ENCODE data around the gene HMGN2. TPM values are rescaled to one million over a fixed set of nuclear protein-coding genes. Genes with fewer than 3 reads are reported as not detected.
A peak's percentile ranks its signal among the peaks of the same experiment; 100 is the strongest.

The HMGN2 gene
- total RNA-seq, 4 donors from 2014 or later, result 105 to 312 (median 243) TPM

DNA sequence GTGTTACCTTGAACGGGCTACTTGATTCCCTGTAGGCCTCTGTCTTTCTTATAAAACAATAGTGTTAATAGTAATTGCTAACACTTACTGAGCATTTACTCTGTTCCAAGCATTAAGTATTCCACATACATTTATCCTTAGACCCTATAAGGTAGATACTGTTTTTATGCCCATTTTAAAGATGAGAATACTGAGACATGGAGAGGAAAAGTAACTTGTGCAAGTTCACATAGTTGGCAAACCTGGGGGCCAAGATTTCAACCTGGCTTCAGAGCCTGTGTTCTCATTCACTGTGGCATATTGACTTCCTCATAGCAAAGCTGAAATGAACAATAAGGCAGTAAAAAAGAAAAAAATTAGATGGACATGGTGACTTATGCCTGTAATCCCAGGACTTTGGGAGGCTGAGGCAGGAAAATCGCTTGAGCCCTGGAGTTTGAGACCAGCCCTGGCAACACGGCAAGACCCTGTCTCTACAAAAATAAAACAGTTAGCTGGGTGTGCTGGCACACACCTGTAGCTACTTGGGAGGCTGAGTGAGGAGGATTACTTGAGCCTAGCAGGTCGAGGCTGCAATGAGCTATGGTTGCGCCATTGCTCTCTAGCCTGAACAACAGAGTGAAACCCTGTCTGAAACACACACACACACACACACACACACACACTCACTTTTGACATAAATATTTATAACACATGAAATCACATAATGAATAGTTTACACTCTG lies 19.6 kb upstream of the HMGN2 start:
- no peak for DNase-seq
- no peak overlapping the region for H3K4me3 ChIP-seq
- 90 to 93% methylated on average over 5 of the region's 5 CpGs for WGBS, 2 donors
- peaks cover 0 to 7% (median 0%) of the 10 kb centered on the region in 3 donors for H3K4me1 ChIP-seq
- peaks cover 6 to 100% (median 18%) of the 10 kb centered on the region in 3 donors for H3K36me3 ChIP-seq
- H3K9me3 ChIP-seq, result no peaks in the 10 kb centered on the region
- no peak for TF ChIP-seq POLR2A (IDR thresholded peaks at IDR 0.05)
- TF ChIP-seq, protein P1, sequence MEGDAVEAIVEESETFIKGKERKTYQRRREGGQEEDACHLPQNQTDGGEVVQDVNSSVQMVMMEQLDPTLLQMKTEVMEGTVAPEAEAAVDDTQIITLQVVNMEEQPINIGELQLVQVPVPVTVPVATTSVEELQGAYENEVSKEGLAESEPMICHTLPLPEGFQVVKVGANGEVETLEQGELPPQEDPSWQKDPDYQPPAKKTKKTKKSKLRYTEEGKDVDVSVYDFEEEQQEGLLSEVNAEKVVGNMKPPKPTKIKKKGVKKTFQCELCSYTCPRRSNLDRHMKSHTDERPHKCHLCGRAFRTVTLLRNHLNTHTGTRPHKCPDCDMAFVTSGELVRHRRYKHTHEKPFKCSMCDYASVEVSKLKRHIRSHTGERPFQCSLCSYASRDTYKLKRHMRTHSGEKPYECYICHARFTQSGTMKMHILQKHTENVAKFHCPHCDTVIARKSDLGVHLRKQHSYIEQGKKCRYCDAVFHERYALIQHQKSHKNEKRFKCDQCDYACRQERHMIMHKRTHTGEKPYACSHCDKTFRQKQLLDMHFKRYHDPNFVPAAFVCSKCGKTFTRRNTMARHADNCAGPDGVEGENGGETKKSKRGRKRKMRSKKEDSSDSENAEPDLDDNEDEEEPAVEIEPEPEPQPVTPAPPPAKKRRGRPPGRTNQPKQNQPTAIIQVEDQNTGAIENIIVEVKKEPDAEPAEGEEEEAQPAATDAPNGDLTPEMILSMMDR (IDR thresholded peaks at IDR 0.05), result no peak
- intact Hi-C loops (cut with DNase I), result no loop called here
- H3K27ac ChIP-seq, result no peak overlapping the region
- no peaks in the 10 kb centered on the region for H3K27me3 ChIP-seq

DNA sequence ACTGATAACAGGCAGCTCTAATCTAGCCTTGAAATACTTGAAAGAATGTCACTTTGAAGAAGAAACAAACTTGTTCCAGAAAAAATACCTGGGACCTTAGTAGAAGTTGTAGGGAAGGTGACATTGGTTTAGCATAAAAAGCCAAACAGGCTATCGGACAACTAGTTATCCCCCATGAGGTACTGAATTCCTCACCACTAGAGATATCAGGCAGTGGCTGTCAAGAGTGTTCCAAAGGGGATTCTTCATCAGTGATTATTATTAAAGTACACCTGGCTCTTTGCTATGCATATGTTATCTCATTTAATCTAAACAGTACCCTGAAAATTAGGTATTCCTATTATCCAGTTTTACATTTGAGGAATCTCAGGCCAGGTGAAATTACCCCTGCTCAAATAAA lies 13.1 kb upstream of the HMGN2 start:
- no peak for TF ChIP-seq POLR2A (IDR thresholded peaks at IDR 0.05)
- TF ChIP-seq, protein P1 (IDR thresholded peaks at IDR 0.05), result no peak
- Histone ChIP-seq H3K36me3 (peaks cover 1 to 100% (median 6%) of the 10 kb centered on the region in 3 donors), H3K4me3 (no peak overlapping the region), H3K27me3 (no peaks in the 10 kb centered on the region), H3K4me1 (no peaks in the 10 kb centered on the region), H3K9me3 (no peaks in the 10 kb centered on the region), H3K27ac (no peak overlapping the region)
- WGBS, 2 donors, result 100% methylated on average over 1 of the region's 1 CpG
- DNase-seq, result no peak
- intact Hi-C loops (cut with DNase I), result no loop called here

DNA sequence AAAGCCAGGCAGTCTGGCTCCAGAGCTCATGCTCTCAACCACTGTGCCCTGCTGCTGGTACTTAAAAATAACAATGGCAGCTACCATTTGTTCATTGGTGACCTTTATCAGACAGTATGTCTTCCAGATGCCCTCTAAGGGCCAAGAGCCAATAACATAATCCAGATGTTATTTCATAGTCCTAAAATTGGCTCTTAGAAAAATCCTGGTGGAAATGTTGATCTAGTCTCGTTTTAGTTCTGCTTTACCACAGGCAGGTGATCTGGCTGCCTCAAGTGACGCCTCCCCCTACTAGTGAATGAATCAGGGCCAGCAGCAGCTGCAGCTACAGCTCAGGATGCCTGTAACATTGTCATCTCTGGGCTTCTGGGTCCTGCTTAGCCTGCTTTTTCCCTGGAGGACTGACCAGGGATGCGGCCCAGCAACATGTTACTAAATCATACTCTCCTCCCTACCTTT lies 12.6 kb upstream of the HMGN2 start:
- no peak for TF ChIP-seq POLR2A (IDR thresholded peaks at IDR 0.05)
- TF ChIP-seq, protein P1 (IDR thresholded peaks at IDR 0.05), result no peak
- intact Hi-C loops (cut with DNase I), result no loop called here
- no peak overlapping the region for H3K27ac ChIP-seq
- WGBS, 2 donors, result 66% methylated on average over 3 of the region's 3 CpGs
- no peaks in the 10 kb centered on the region for H3K9me3 ChIP-seq
- peaks cover 4 to 100% (median 7%) of the 10 kb centered on the region in 3 donors for H3K36me3 ChIP-seq
- H3K4me1 ChIP-seq, result no peaks in the 10 kb centered on the region
- no peak for DNase-seq
- H3K27me3 ChIP-seq, result no peaks in the 10 kb centered on the region
- H3K4me3 ChIP-seq, result no peak overlapping the region

DNA sequence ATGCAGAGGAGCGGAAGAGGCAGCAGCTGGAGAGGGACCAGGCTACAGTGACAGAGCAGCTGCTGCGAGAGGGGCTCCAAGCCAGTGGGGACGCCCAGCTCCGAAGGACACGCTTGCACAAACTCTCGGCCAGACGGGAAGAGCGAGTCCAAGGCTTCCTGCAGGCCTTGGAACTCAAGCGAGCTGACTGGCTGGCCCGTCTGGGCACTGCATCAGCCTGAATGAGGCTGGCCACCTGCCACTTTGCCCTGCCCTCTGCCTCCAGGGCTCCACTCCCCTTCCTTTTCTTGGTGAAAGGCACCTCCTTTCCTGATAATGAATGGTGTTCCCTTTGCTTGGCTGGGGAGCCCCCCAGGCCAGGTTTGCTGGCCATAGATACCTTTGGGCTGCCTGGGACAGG lies 3.3 kb upstream of the HMGN2 start:
- DNase-seq, result no peak
- intact Hi-C loops (cut with DNase I), result no loop called here
- Histone ChIP-seq H3K27me3 (no peaks in the 10 kb centered on the region), H3K27ac (peak overlapping the region; percentile 61 to 99 (median 75)), H3K9me3 (no peaks in the 10 kb centered on the region), H3K4me1 (peaks cover 31 to 52% (median 42%) of the 10 kb centered on the region in 3 donors), H3K36me3 (peaks cover 4 to 50% (median 14%) of the 10 kb centered on the region in 3 donors), H3K4me3 (no peak overlapping the region)
- 43 to 45% methylated on average over 1 to 9 of the region's 10 CpGs for WGBS, 2 donors
- peak in 1 of 4 donors; percentile 25 for TF ChIP-seq POLR2A (IDR thresholded peaks at IDR 0.05)
- TF ChIP-seq, protein P1 (IDR thresholded peaks at IDR 0.05), result no peak

DNA sequence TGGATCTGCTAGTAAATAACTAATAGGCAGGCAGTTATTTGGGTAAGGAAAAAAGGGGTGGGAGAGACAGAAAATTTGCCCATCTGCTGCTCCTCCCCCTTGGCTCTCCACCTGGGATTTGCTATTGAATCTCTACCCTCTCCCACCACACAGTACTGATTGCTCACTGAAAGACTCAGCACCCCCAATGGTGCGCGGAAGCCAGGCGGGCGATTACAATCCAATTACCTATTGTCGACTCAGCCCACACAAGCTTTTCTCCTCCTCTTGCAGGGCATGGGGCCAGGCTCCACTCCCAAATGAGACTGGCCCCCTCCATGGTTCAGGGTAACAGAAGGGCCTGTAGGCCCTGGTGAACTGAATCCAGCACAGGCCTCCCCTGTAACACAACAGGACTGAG lies 2.7 kb upstream of the HMGN2 start:
- no peak for TF ChIP-seq POLR2A (IDR thresholded peaks at IDR 0.05)
- TF ChIP-seq, protein P1 (IDR thresholded peaks at IDR 0.05), result no peak
- peak overlapping the region; percentile 61 to 99 (median 75) for H3K27ac ChIP-seq
- H3K9me3 ChIP-seq, result no peaks in the 10 kb centered on the region
- intact Hi-C loops (cut with DNase I), result no loop called here
- H3K36me3 ChIP-seq, result peaks cover 0 to 50% (median 13%) of the 10 kb centered on the region in 3 donors
- DNase-seq, result no peak
- H3K4me1 ChIP-seq, result peaks cover 35 to 59% (median 44%) of the 10 kb centered on the region in 3 donors
- no peak overlapping the region for H3K4me3 ChIP-seq
- WGBS, 2 donors, result 57 to 75% methylated on average over 5 of the region's 5 CpGs
- H3K27me3 ChIP-seq, result no peaks in the 10 kb centered on the region
